Smooth muscle cell (in vitro differentiated cells): Measurements from ENCODE around the gene MDFI. TPM values are rescaled to one million over a fixed set of nuclear protein-coding genes. Genes with fewer than 3 reads are reported as not detected.

ENCODE experiments used
- DNase-seq: peaks from one replicate; lab custom pipeline; 2025; ENCODE audit not compliant: unreplicated experiment; lab: John Stamatoyannopoulos, UW
- H2AFZ ChIP-seq: fragments of 200-600 bp; sonication (generic); 2 replicates; pipeline ENCODE4 v1.6.0; 2016; ENCODE audit warnings: antibody characterized with exemption, low read depth, mild to moderate bottlenecking
- H3F3A ChIP-seq: fragments of 200-600 bp; sonication (generic); 2 replicates; pipeline ENCODE4 v1.6.0; 2017; ENCODE audit warnings: antibody characterized with exemption, low read depth
- H3K27ac ChIP-seq: fragments of 200-600 bp; sonication (generic); 2 replicates; pipeline ENCODE4 v1.5.1; 2016; ENCODE audit warnings: low read depth, mild to moderate bottlenecking
- H3K27me3 ChIP-seq: fragments of 200-600 bp; sonication (generic); 2 replicates; pipeline ENCODE4 v1.6.1; 2016; ENCODE audit warnings: low read depth, mild to moderate bottlenecking
- H3K36me3 ChIP-seq: fragments of 200-600 bp; sonication (generic); 2 replicates; pipeline ENCODE4 v1.5.1; 2016; ENCODE audit warnings: low read depth
- H3K4me1 ChIP-seq: fragments of 200-600 bp; sonication (generic); 2 replicates; pipeline ENCODE4 v1.5.1; 2016; ENCODE audit warnings: low read depth
- H3K4me2 ChIP-seq: fragments of 200-600 bp; sonication (generic); 2 replicates; pipeline ENCODE4 v1.6.0; 2016; ENCODE audit warnings: mild to moderate bottlenecking
- H3K4me3 ChIP-seq: fragments of 200-600 bp; sonication (generic); 2 replicates; pipeline ENCODE4 v1.5.1; 2016; ENCODE audit warnings: mild to moderate bottlenecking
- H3K79me2 ChIP-seq: fragments of 200-600 bp; sonication (generic); 2 replicates; pipeline ENCODE4 v1.6.0; 2016; ENCODE audit warnings: low read depth, mild to moderate bottlenecking
- H3K9ac ChIP-seq: fragments of 200-600 bp; sonication (generic); 2 replicates; pipeline ENCODE4 v1.6.0; 2016; ENCODE audit warnings: low read depth
- H3K9me3 ChIP-seq: fragments of 200-600 bp; sonication (generic); replicated peaks from 2 replicates; pipeline ENCODE4 v1.5.1; 2016; ENCODE audit warnings: low read depth
- H4K20me1 ChIP-seq: fragments of 200-600 bp; sonication (generic); 2 replicates; pipeline ENCODE4 v1.6.0; 2016; ENCODE audit warnings: low read depth
- WGBS: methylation state at CpG from one replicate; pipeline ENCODE4 v1.1.7; 2016; ENCODE audit warnings: low lambda C conversion rate; 5-methylcytosine and 5-hydroxymethylcytosine counted together
- polyA plus RNA-seq: library from polyadenylated mRNA; unstranded; fragments of >200 nt; fragmentation: Nextera tagmentation; extraction: Ambion mirVana; gene quantifications from 2 replicates; pipeline ENCODE4 v1.2.1, GENCODE V29; 2016
- total RNA-seq: library from RNA; depleted of rRNA; stranded (reverse); fragments of >200 nt; gene quantifications from 2 replicates; pipeline ENCODE4 v1.2.3, GENCODE V29; 2014
- TF ChIP-seq, protein P1 (sequence below): fragments of 200-600 bp; sonication (generic); IDR thresholded peaks from 2 replicates; pipeline ENCODE4 v1.5.1; 2017; ENCODE audit warnings: borderline replicate concordance, mild to moderate bottlenecking, antibody characterized with exemption; ENCODE audit not compliant: insufficient read depth, poor library complexity, severe bottlenecking

The MDFI gene
- total and polyA plus RNA-seq, 2 experiments from 2014 or later: 102 to 168 TPM

- peaks cover 21% of the 10 kb centered on the region for H3K4me1 ChIP-seq
- no peaks in the 10 kb centered on the region for H3K9me3 ChIP-seq
- no peak overlapping the region for H3K9ac ChIP-seq
- 9% methylated on average over 4 of the region's 4 CpGs for WGBS
- peak overlapping the region; percentile 17 for H3K27ac ChIP-seq
- DNase-seq: no peak
- H3F3A ChIP-seq: peaks cover 25% of the 10 kb centered on the region
- no peak overlapping the region for H3K4me3 ChIP-seq
- H3K36me3 ChIP-seq: no peaks in the 10 kb centered on the region
- no peaks in the 10 kb centered on the region for H3K27me3 ChIP-seq
- peaks cover 25% of the 10 kb centered on the region for H3K79me2 ChIP-seq
- H2AFZ ChIP-seq: no peak overlapping the region
- TF ChIP-seq, protein P1, sequence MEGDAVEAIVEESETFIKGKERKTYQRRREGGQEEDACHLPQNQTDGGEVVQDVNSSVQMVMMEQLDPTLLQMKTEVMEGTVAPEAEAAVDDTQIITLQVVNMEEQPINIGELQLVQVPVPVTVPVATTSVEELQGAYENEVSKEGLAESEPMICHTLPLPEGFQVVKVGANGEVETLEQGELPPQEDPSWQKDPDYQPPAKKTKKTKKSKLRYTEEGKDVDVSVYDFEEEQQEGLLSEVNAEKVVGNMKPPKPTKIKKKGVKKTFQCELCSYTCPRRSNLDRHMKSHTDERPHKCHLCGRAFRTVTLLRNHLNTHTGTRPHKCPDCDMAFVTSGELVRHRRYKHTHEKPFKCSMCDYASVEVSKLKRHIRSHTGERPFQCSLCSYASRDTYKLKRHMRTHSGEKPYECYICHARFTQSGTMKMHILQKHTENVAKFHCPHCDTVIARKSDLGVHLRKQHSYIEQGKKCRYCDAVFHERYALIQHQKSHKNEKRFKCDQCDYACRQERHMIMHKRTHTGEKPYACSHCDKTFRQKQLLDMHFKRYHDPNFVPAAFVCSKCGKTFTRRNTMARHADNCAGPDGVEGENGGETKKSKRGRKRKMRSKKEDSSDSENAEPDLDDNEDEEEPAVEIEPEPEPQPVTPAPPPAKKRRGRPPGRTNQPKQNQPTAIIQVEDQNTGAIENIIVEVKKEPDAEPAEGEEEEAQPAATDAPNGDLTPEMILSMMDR: no peak
- H4K20me1 ChIP-seq: peaks cover 6% of the 10 kb centered on the region
- peak overlapping the region; percentile 41 for H3K4me2 ChIP-seq
These were observed 3.6 kb upstream of the MDFI start for GRCh38 chr6:41634657-41635056.

- peaks cover 25% of the 10 kb centered on the region for H3F3A ChIP-seq
- H3K9me3 ChIP-seq: no peaks in the 10 kb centered on the region
- DNase-seq: no peak
- H3K27ac ChIP-seq: peak overlapping the region; percentile 17
- H4K20me1 ChIP-seq: peaks cover 13% of the 10 kb centered on the region
- H3K27me3 ChIP-seq: no peaks in the 10 kb centered on the region
- peaks cover 28% of the 10 kb centered on the region for H3K4me1 ChIP-seq
- H3K79me2 ChIP-seq: peaks cover 32% of the 10 kb centered on the region
- TF ChIP-seq, protein P1: no peak
- no peak overlapping the region for H2AFZ ChIP-seq
- H3K4me3 ChIP-seq: no peak overlapping the region
- 93% methylated on average over 6 of the region's 6 CpGs for WGBS
- H3K4me2 ChIP-seq: peak overlapping the region; percentile 41
- no peak overlapping the region for H3K9ac ChIP-seq
- no peaks in the 10 kb centered on the region for H3K36me3 ChIP-seq
These were observed 2.9 kb upstream of the MDFI start for GRCh38 chr6:41635365-41635764.

- 1% methylated on average over 22 of the region's 31 CpGs for WGBS
- H3K4me2 ChIP-seq: peak overlapping the region; percentile 96
- H3K9ac ChIP-seq: peak overlapping the region; percentile 78
- TF ChIP-seq, protein P1: no peak
- H3K4me3 ChIP-seq: peak overlapping the region; percentile 79
- peaks cover 28% of the 10 kb centered on the region for H4K20me1 ChIP-seq
- no peaks in the 10 kb centered on the region for H3K36me3 ChIP-seq
- peaks cover 46% of the 10 kb centered on the region for H3K79me2 ChIP-seq
- no peaks in the 10 kb centered on the region for H3K9me3 ChIP-seq
- peak overlapping the region; percentile 72 for H2AFZ ChIP-seq
- peak overlapping the region; percentile 85 for H3K27ac ChIP-seq
- H3F3A ChIP-seq: peaks cover 29% of the 10 kb centered on the region
- H3K27me3 ChIP-seq: no peaks in the 10 kb centered on the region
- no peak for DNase-seq
- peaks cover 34% of the 10 kb centered on the region for H3K4me1 ChIP-seq
These were observed 1.5 kb upstream of the MDFI start for GRCh38 chr6:41636833-41637193.
